HG03460 (cell line): Measurements from ENCODE around the gene UXS1.

Experiments used
- ATAC-seq: cut with Tn5 transposase; IDR thresholded peaks from one replicate; pipeline ENCODE4 v1.9.1; 2021; ENCODE audit not compliant: unreplicated experiment

UXS1 gene

GRCh38 chr2:106113361-106113966, 80.6 kb downstream of the UXS1 start:
- ATAC-seq = no peak

- no peak for ATAC-seq
Observed at GRCh38 chr2:106111882-106112571, 82.1 kb downstream of the UXS1 start.

DNA sequence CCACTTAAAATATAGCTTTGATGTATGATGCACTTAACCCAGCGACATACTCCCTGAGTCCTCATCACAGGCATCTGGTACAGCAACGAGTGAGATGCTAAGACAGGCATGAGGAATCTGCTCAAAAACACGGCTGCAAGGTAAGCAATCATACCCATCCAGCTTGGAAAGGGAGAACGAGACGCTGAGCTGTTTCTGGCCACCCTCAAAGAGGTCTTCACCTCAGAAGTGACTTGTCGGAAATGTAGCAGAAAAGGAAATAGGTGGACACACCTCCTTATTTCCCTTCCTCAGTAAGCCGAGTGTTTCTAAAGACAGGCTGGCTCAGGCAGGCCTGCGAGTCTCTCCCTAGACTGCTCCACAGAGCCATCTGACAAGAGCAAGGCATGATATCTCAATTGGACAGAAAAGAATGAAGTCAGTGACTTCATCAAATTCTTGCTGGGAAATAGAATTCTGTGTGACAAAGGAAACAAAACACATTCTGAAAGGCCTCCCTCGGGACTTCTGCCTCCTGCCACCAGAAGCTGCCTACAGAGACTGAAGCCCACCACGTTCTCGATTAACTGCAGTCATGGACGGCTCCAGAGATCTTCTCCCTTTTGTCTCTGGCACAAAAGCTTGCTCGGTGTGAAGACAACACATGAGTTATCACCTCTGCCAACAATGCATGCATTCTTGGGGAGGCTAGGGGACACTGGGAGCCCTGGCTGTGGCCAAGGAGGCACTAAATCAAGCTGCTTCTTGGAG, 84.3 kb downstream of the UXS1 start:
- ATAC-seq = no peak

GRCh38 chr2:106108791-106109190, 85.3 kb downstream of the UXS1 start:
- ATAC-seq = no peak

DNA sequence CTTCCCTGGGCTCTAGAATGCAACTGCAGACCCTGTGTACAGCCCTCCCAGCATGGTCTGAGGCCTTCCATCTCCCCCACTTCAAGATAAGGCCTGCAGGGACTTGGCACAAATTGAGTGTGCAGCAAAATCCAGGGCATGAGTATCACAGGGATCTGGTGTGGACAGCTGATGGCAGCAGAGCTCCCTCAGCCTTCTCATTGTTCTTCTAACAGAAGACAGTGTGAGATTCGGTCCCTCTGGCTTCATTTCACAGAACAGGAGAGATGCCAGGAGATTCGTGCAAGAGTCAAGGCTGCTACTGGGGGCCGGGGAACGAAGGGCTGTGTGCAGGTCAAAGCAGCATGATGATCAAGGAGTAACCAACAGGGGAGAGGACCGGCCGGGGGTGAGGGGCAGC, 85.8 kb downstream of the UXS1 start:
- no peak for ATAC-seq

- peak; percentile 74 for ATAC-seq
Observed at GRCh38 chr2:106107509-106108131, 86.5 kb downstream of the UXS1 start.

DNA sequence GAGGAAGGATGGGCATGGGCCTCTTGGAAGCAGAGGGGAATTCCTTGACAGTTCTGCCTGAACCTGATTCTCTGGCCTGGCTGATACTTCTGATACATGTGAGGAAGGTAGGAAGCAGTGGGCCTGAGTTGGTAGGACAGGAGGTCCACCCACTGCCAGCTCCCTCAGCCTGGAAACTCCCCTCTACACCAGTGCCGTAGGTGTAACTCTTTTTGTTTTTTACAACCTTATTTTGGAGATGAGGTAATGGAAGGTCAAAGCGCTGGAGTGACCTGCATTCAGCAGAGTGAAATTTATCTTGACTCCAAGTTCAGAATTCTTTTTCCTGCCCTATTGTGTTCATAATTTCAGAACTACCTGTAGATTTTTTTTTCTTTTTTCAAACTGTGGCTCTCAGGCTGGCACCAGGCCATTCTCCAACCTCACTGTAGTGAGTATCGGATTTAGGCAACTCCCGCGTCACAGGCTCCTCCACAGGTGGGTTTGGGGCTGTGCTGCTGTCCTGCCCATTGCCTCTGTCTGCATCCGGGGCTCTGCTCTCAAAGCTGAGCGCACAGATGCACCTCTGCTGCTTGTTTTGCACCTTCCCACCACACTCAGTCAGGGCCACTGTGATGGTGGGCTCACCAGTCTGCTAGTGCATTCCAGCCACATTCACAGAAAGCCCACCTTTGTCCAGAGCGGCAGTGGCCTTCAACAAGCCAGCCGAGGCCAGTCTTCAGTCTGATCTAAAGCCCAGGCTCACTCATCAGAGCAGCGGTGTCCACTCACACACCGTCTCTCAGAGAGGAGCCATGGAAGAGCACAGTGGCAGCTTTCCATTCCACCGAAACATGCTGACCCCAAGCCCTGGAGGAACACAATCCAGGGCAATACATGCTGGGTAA, 87.2 kb downstream of the UXS1 start:
- ATAC-seq = peak; percentile 3

GRCh38 chr2:106105151-106105922, 88.8 kb downstream of the UXS1 start:
- ATAC-seq = no peak

DNA sequence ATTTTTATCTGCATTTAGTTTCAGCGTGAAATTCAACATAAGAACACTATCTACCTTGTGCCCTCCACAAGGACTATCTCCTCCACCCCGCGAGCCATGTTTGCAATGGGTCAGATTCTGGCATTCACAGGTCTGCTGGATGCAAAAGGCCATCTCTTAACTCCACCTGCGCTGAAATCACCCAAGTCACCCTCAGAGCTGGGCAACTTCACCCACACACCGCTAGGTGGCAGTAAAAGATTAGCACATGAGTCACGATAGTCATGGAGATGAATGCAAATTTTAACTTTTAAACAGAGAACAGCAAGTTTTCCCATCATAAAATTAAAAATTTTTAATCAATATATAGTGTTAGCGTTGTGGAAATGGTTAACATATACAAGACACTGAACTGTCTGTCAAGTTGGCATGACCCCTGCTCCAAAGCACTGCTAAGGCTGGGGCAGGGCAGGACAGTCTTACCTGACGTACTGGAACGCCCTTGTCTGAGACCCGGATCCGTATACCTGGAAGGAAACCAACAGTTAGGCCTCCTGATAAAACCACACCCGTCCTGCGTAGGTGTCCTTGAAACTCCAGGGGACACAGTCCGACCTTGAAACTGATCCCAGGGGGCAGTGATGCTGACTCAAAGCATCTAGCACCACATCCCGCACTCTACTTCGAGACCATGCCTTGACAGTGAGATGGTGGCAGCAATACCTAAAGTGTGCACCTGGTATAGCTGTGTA, 89.6 kb downstream of the UXS1 start:
- no peak for ATAC-seq

DNA sequence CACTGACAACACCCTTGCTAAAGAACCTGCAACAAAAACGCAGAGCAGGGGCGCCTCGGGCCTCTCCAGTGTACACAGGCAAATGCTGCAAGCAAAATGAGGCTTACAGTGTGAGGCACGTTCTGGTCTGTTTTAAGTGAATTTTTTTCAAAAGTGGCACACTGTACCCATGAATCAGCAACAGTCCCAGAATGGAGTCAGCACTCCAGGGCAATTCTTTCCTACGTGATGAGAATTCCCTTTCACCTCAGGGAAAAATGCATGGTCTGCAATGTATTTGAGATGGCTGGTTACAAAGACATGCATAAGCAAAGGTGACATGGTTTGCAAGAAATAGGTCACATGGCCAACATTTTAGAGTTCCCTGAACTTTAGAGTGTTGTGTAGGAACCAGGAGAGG, 94.4 kb downstream of the UXS1 start:
- ATAC-seq = no peak

- ATAC-seq = no peak
Observed at GRCh38 chr2:106098664-106099063, 95.4 kb downstream of the UXS1 start.

DNA sequence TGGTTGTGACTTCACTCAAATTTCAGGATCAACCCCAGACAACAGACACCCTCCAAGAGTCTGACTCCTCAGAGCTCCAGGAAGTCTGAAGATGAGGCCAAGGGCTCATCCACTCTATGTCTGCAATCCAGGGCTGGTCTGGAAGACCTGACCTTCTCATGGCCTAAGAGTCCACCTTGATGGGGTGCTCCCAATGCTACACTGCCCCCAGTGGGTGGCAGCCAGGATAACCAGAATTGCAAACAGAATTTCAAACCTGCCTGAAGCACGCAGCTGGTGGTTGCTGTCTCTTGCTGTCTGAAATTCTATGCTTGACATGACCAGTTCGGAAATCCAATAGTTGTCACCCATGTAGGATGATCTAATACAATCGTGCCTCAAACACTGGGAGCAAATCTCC, 96.0 kb downstream of the UXS1 start:
- no peak for ATAC-seq

DNA sequence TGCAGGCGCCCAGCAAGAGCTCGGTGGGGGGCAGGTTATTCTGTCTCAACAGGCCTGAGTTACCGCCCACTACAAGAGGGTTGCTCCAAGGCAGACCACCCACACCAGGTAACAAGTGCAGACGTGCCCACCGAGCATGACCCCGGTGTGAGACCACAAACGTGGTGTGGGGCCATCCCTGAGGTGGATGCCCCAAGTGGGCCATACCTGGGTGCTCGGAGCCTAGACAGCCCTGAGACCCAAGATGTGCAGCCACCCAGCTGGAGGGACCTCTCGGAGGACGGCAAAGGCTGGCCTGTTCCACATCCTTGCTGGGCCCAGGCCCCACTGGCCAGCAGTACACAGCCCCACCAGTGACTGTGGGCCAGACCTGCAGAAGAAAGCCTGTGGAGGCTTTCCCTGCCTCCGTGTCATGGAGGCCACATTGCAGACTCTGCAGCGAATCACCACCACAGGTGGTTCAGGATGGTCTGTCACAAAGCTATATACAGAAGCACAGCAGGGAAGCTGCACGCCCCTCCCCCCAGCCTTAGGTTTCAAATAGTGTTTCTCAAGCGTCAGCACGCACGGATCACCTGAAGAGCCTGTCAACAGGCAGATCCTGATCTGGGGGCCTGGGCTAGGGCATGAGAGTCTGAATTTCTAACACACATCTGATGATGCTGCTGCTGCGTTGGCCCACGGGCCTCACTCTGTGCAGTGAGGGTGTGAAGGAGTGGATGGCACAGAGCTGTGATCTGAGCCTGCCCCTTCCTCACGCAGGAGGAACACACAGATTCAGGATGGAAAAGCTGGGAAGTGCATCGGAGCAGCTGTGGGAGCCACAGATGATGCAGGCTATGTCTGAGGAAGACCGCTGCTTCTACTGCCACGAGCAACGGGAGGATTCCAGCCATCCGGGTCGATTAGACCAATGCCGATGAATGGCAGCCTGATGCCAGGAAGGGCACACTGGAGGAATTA, 96.8 kb downstream of the UXS1 start:
- no peak for ATAC-seq

DNA sequence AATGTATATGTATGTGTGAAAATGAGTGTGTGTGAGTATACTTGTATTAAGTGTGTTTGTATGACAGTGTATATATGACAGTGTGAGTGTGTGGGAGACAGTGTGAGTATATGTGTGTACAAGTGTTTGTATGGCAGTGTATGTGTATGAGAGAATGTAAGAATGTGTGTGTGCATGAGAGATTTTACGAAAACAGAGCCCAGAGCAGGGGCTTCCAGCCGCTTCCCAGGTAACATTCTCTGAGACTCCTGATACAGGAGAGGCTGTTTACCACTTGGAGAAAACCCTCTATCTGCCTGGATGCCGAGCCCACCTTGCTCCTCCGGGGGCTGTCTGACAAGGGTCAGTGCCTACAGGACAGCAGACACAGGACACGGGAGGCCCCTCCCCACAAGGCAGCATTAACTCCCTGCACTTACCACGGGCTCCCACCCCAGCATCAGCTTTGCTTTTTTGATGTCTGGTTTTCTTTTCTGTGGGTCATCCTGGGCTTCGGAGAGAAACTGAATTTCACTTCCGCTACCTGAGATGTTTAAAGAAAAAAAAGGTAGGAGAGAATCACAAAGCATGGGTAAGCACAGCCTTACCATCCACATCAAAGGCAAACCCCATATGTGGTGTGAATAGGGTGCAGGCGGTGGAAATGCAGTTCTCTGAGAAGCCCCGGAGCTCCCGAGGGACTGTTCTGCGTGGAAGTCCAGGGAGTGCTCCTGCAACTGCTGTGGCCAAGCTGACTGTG, 97.6 kb downstream of the UXS1 start:
- ATAC-seq = no peak

DNA sequence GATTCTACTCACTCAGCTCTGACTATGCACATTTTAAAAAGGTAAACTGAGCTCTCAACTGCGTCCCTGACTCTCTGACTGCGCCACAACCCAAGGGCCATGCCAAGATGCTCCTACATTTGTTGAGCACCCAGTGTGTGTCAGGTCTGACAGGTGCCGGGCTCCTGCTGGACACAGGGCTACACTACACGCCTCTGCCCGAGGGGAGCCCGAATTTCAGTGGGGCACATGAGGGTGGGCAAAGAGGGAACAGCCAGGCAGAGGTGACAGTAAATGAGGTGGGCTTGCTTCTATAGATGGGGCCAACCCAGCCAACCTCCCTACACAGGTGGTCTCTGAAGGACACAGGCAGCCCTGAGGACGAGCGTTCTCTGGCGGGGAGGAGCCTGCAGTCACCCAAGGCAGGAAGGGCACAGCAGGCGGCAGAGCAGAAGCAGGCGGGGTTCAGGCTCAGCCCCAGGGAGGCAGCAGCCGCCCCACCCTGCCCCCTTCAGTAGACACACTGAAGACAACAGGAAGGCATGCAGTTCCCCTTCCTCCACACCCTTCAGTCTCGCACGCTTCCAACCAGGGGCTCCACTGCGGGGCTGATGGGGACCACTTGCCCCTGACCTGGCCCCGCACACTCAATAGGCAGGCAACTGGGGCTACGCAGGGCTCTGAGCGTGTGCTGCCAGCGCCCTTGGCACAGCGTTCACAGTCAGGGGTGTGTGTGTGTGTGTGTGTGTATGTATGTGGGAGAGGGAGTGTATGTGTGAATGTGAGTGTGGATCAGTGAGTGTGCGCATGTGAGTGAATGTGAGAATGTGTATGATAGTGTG, 98.4 kb downstream of the UXS1 start:
- ATAC-seq = peak; percentile 48

DNA sequence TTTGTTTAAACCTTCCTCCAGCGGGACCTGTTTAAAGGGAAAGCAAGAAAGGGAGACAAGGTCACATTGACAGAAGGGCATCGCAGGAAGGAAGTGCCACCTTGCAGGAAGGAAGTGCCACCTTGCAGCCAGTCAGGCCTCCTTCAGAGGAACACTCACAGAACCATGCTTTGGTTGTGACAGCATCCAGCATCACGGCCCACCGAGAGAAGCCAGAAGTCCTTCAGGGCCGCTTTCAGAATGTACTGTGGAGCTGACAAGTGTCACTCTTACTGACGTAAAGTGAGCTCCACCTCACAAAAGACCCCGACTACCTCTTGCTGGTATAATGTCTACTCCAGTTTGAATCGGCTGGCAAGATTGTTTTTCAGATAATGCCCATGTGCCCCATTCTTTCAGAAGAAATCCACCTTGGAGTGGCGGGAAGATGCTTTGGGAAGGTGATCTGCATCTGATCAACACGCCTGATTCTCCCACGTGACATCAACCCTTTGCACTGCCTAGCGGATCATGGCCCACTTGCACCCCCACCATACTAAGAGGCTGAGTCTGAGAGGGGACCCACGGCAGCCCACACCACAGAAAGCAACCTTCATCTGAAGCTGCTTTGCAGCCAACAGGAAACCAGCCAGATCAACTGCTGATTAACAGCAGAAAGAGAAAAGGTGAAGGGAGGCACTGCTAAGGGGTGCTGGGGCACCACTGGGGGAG, 99.8 kb downstream of the UXS1 start:
- ATAC-seq = no peak
